Activated T-helper 17 cell treated with anti-CD3 and anti-CD28 coated beads, Interleukin-2, amount 50 U/mL, for 72 hours (primary cell): ENCODE results near the gene IL18R1. TPM values are rescaled to one million over a fixed set of nuclear protein-coding genes. Genes with fewer than 3 reads are reported as not detected.

Experiments
- ATAC-seq: fragments of 150-1000 bp; cut with Tn5 transposase; replicated peaks from 2 replicates; pipeline ENCODE4 v1.10.0; 2021; ENCODE audit warnings: mild to moderate bottlenecking, moderate library complexity
- H3K27ac Mint-ChIP-seq: one replicate; pipeline ENCODE4 v1.8.0; 2022; ENCODE audit warnings: mixed read lengths
- H3K27me3 Mint-ChIP-seq: one replicate; pipeline ENCODE4 v1.8.0; 2022; ENCODE audit warnings: mixed read lengths
- H3K36me3 Mint-ChIP-seq: one replicate; pipeline ENCODE4 v1.8.0; 2022; ENCODE audit warnings: low read depth, mild to moderate bottlenecking, mixed read lengths
- H3K4me1 Mint-ChIP-seq: one replicate; pipeline ENCODE4 v1.8.0; 2022; ENCODE audit warnings: mixed read lengths
- H3K4me3 Mint-ChIP-seq: one replicate; pipeline ENCODE4 v1.8.0; 2022; ENCODE audit warnings: mild to moderate bottlenecking, mixed read lengths
- H3K9me3 Mint-ChIP-seq: one replicate; pipeline ENCODE4 v1.8.0; 2022; ENCODE audit warnings: mixed read lengths
- total RNA-seq, 2 donors: library from RNA; stranded (reverse); gene quantifications; one replicate each; pipeline ENCODE4 v1.2.3, GENCODE V29; 2022

IL18R1 gene
- total RNA-seq, 2 donors from 2014 or later, result 20.5 to 27.7 TPM

DNA sequence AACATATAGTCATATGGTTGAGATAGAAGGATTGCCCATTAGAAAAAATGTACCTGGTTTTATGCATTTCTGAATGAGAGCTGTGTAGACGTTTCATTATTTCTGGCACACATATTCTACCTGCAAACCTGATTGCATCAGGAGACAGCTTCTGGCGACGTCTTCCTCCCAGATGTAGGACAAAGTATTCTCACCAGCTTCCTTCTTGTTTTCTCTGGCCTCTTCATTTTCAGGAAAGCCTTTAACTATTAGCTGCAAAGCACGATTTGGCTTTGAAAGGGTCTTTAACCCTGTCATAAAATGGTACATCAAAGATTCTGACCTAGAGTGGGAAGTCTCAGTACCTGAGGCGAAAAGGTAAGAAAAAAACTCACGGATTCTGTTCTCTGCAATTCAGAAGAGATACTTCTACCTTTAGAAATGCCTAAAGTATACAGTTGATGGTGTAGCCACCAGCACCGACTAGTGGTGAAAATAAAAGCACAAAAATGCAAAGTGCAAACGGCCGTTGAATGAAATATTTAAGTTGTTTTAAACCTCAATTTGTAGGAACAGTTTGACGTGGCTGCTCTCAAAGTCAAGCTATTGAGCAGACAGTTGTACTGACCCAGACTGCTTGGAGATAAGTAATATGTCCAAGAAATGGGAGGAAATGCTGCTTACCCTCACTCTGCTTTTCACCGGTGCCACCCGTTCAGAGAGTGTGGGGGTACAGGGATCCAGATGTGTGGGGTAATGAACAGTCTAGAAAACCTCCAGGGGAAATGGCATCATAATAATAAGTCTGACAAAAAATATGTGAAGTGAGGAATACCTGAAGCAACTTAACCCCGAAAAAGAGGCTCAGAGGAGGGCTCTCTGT is 87.6 kb downstream of the IL18R1 start:
- peaks cover 4% of the 10 kb centered on the region for H3K36me3 Mint-ChIP-seq
- H3K4me3 Mint-ChIP-seq, result peak overlapping the region; percentile 64
- peaks cover 7% of the 10 kb centered on the region for H3K4me1 Mint-ChIP-seq
- no peaks in the 10 kb centered on the region for H3K9me3 Mint-ChIP-seq
- no peaks in the 10 kb centered on the region for H3K27me3 Mint-ChIP-seq
- ATAC-seq, result peak; percentile 79
- H3K27ac Mint-ChIP-seq, result no peak overlapping the region

DNA sequence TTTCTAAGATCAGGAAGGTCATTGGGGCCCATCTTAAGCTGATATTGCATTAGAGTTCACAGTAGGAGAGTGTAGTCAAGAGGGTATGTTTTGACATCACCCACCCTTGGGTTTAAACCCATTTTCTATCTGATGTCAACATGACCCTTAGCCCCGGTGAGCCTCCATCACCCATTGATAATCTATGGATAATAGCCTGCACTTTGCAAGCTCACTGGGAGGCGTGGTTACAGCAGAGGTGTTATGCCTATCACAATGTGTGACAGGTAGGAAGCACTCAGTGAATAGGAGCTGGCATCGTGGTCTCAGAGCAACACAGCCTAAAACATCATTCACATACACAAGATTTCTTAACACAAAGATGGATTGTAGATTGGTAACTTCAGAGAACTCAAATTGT is 88.6 kb downstream of the IL18R1 start:
- no peak for ATAC-seq
- H3K4me1 Mint-ChIP-seq, result peaks cover 7% of the 10 kb centered on the region

DNA sequence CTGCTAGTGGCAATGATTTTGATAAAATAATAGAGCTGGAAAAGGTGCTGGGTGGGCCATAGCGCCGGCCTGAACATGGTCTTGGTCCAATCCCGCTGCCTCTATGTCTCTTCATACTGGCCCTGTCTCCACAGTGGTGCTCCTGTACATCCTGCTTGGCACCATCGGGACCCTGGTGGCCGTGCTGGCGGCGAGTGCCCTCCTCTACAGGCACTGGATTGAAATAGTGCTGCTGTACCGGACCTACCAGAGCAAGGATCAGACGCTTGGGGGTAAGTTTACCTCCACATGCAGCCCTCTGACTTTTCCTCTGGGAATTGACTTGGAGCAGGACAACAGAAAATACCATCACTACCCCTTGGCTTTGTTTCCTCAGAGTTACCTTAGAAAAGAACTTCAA is 91.3 kb downstream of the IL18R1 start:
- H3K27me3 Mint-ChIP-seq, result no peaks in the 10 kb centered on the region
- H3K27ac Mint-ChIP-seq, result no peak overlapping the region
- no peak for ATAC-seq
- H3K4me3 Mint-ChIP-seq, result no peak overlapping the region
- H3K4me1 Mint-ChIP-seq, result peaks cover 7% of the 10 kb centered on the region
- H3K9me3 Mint-ChIP-seq, result no peaks in the 10 kb centered on the region
- H3K36me3 Mint-ChIP-seq, result peaks cover 4% of the 10 kb centered on the region

More for the DNA sequence above, 88.6 kb downstream of the IL18R1 start:
- peaks cover 4% of the 10 kb centered on the region for H3K36me3 Mint-ChIP-seq
- H3K4me3 Mint-ChIP-seq, result no peak overlapping the region
- H3K9me3 Mint-ChIP-seq, result no peaks in the 10 kb centered on the region
- H3K27ac Mint-ChIP-seq, result no peak overlapping the region
- H3K27me3 Mint-ChIP-seq, result no peaks in the 10 kb centered on the region

Other genes with a start within 250 kb of the IL18R1 start
- gene IL1R1, start 213.1 kb upstream of the IL18R1 start, total RNA-seq, result 10 to 100 TPM; 41.7 to 68.1 TPM
- gene IL1RL2, start 168.8 kb upstream of the IL18R1 start, total RNA-seq, result 1 to 10 TPM in 1 of 2 donors, under 1 TPM in 1; 0.41 to 2.7 TPM
- under 1 TPM; 0.24 to 0.79 TPM for gene IL1RL1, start 44.2 kb upstream of the IL18R1 start, total RNA-seq
- gene IL18RAP, start 67.4 kb downstream of the IL18R1 start, total RNA-seq, result 1 to 10 TPM; 3.7 to 5.6 TPM
- gene SLC9A4, start 117.4 kb downstream of the IL18R1 start, total RNA-seq, result under 1 TPM; 0.11 TPM